Fibroblast of upper back skin (primary cell): ENCODE results near the gene UBP1.
"Not testable (repeated sequence)": the region's sequence is repeated elsewhere in the genome, so short reads cannot be mapped to it uniquely, and the experiment has no call there.

Source experiments
- DNase-seq: peaks from one replicate; pipeline ENCODE4 v3.0.0-alpha.2; 2013

UBP1 gene

DNA sequence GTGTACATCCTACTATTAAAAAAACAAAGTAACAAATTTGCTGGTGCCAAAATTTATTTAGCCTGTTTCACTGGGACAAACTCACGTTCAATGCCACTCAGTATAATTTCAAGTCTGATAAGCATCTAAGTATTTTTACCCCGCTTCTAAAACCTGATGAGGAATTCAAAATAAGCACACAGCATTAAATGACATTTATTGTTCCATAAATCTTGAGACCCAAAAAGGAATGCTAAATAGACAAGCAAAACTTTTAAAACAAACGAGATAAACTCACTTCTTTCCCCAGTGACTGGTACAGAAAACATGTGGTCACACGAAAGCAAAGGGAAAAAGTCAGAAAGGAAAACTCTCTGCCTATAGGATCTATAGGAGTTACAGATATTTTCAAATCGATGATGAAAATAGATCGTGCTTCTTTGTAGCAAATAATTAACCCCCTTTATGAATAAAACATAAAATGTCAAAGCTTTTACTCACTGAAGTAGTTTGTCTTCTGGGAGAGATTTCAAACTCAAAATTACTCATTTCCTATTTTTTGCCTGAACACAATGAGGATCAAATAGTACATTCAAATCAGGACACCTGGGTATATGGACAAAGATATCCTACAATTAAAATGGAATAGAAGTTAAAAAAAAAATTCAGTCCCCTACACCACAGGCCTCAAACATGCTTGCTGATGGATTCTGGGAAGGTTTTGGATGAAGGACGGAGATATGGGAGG lies 51.7 kb downstream of the UBP1 start:
- no peak for DNase-seq

DNA sequence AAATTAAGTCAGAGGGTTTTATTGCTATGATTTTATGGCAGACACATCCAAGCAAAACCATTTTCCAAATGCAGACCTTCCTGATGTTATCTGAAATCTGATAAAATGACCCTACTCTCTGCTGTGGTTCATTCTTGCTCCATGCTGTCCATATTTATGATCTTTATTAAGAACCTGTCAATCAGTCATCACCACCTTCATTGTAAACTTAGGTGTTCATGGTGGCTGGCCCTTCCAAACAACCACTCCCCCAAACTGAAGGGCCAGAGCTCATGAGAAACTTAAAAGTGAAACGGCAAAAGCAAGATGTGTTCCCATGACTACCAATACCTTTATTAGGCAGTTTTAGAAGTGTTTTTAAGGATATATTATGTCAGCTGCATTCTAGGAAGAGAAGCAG lies 53.6 kb downstream of the UBP1 start:
- no peak for DNase-seq

GRCh38 chr3:33385423-33385822 lies 54.8 kb downstream of the UBP1 start:
- DNase-seq, result no peak

DNA sequence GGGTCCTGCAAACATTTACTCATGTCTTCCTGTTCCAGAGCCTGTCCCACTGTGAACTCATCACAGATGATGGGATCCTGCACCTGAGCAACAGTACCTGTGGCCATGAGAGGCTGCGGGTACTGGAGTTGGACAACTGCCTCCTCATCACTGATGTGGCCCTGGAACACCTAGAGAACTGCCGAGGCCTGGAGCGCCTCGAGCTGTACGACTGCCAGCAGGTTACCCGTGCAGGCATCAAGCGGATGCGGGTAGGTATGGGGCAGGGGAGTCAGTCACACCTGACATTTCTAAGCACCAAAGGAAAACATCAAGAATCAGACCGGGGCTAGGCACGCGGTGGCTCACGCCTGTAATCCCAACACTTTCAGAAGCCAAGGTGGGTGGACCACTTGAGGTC lies 56.3 kb downstream of the UBP1 start:
- no peak for DNase-seq

DNA sequence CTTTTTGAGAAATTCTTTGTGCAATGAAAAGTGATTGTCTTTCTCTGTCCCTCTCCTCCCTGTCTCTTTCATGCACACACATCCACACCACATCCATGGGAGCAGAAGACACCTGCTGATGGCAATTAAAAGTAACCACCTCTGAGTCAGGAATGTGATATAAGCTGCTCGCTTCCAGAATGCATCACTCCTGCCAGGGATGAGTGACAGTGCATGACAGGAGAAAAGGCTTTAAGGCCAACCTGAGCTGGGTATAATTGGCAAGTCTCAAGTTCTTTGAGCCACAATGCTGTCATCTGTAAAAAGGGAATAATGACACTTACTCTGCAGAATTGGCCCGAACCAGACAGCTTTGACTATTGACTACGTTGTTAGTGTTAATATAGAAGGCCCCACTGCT lies 59.6 kb downstream of the UBP1 start:
- DNase-seq, result no peak

DNA sequence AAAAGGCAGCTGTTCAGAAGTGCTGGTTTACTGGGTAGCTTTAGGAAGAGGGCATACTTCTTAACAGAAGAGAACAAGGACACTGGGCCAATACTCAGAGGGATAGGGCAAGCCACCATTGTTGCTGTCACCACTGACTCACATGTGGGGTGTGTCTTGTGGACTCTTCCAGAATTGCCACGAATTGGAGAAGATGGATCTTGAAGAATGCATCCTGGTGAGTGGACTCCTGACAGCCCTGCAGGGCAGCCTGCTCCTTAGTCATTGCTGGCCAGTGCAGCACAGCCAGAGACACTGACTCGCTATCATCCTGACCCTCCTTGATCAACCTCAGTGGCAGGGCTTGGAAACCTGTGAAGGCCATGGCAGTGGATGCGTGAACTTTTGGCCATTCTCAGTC lies 62.3 kb downstream of the UBP1 start:
- peak; percentile 48 for DNase-seq

DNA sequence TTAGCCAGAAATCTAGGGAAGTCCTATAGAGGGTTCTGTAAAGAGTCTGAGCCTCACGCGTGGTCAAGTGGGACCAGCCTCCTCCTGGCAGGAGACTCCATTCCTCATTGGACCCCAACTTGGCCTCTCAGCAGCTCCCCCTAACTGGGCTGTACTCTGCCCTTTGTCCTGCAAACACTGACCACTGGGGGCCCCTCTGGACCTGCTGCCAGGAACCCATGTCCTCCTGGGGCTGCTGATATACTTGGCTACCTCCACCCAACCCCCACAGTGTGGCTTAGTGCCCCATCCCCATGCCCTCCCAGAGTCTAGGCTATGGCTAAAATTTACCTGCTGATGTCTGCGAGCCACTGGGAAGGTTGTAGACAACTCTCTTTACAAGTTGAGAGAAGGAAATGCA lies 62.7 kb downstream of the UBP1 start:
- DNase-seq, result no peak

DNA sequence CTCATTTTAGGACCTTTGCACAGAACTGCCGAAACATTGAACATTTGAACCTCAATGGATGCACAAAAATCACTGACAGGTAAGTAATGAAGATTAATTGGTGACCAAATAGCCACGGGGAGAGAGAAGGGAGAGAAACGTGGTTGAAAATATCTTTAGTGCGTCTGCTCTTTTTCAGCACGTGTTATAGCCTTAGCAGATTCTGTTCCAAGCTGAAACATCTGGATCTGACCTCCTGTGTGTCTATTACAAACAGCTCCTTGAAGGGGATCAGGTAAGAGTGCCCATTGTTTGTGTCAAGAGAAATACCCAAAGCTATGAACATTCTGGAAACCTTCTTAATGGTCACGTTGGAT lies 67.1 kb downstream of the UBP1 start:
- DNase-seq, result no peak

GRCh38 chr3:33372218-33373081 lies 67.8 kb downstream of the UBP1 start:
- peak; percentile 68 for DNase-seq

DNA sequence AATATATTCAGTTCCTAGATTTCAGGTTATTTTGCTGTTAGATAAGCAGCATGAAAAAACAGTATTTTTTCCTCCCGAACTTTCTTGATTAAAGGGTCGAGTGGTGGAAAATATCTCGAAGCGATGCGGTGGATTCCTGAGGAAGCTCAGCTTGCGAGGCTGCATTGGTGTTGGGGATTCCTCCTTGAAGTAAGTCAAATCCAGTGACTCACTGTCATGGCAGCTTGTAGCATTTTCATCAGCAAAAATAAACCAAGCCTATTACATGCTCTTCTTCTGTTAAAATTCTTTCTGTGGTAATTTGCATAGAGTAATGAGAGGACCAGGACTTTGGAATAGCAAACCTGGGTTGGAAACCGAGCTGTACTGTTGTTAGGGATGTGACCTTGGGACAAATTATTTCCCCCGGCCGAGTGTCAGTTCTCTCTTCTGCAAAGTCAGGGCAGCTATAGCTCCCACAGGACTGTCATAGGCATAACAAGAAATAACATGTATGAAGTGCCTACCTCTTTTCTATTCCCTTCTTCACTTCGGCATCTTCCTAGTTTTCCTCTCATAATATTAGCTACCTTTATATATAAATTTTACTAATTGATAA lies 75.6 kb downstream of the UBP1 start:
- peak; percentile 41 for DNase-seq

DNA sequence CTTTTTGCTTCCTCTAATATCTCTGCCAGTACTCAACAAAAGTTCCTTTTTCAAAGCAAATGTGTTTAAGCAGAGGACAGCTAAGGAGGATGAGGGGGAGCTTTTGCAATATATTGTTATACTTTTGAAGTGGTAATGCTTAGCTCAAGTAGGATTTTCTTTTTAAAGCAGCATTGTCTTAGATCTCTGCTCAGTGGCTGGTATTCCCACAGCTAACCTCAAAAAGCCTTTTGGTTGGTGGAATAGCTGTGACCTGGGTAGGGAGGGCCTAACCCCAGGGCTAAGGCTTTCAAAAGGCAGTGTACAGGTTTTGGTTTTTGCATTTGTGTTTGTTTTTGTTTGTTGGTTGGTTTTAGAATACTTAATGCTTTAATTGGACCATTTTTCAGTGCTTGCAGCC lies 76.1 kb downstream of the UBP1 start:
- DNase-seq, result no peak

- no peak for DNase-seq
Observed at GRCh38 chr3:33363113-33363800, 76.9 kb downstream of the UBP1 start.

DNA sequence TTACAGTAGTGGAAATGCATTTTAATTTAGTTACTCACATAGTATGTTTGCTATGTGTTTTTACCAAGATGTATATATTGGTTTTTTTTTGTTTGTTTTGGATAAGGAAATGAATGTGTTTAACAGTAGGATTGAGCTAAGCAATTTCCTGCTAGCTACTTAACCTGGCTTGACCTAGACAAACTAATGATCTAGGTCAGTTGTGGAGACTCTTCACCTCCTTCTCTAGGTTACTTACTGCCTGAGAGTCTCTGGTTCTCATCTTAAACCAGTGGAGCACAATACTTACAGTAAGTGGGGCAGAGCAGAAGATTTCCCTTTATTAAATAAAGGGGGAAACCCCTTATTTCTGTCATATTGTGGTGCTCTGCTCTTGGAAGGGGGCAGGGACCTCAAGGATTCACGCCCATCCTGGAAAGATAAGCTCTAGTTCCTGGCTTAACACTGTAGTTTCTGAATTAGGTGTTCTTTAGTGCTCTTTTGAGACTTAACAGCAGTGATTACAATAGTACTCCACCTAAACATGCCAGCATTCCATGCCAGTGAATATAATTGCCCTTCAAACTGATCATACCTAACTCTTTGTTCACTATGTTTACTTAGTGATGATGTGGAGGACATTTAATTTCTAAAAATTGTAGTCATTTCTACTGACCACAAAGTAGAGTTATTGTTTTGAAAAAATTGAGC lies 79.9 kb downstream of the UBP1 start:
- DNase-seq, result peak; percentile 60

DNA sequence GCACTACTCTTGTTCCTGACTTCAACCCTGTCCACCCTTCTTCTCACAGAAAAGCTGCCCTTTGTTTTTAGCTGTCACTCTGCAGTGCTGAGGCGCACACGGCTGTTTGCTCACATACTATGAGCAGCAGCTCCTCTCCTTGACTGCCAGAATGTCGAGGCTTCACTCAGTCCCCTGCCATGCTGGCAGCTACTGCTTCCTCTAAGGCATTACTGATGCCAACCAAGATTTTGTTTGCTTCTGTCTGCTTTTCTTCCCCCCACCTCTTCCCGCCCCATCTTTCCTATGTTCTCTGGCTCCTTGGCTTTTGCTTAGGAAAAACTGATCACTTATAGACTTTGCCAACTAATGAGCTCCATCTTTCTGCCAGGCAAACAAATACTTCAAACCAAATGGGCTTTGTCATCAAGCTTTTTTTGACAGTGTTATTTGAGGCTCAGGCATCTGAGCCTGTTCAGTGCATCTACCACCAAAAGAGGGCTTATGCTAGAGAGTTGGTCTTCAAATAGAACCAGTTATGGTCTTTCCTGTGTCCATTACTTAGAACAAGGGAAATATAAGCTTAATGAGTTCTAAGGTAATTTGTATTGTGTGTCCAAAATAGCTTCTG lies 81.9 kb downstream of the UBP1 start:
- DNase-seq, result no peak

GRCh38 chr3:33355611-33356010 lies 84.6 kb downstream of the UBP1 start:
- peak; percentile 20 for DNase-seq

- DNase-seq, result no peak
Observed at GRCh38 chr3:33339758-33340157, 100.4 kb downstream of the UBP1 start.

GRCh38 chr3:33338936-33339465 lies 101.2 kb downstream of the UBP1 start:
- DNase-seq, result not testable (repeated sequence)
